Small intestine (tissue), 7 donors: ENCODE measurements around the gene CNKSR3. TPM values are rescaled to one million over a fixed set of nuclear protein-coding genes. Genes with fewer than 3 reads are reported as not detected.
A peak's percentile ranks its signal among the peaks of the same experiment; 100 is the strongest.

Experiments
- DNase-seq, 2 donors: peaks; one replicate each; pipeline versions ENCODE4 v3.0.0 to v3.0.0-alpha.2; 2013
- FAIRE-seq: peaks from 2 replicates; lab custom pipeline; 2012; peaks lifted over from hg19 to GRCh38; lab: Jason Lieb, UNC
- H3K27ac ChIP-seq, 3 donors: one replicate each; pipeline ENCODE4 v1.5.1; 2013; ENCODE audit warnings: low read length in 2 of 3, mild to moderate bottlenecking in 2 of 3, control low read depth in 1 of 3, inconsistent platforms in 1 of 3, low read depth in 1 of 3, moderate library complexity in 1 of 3
- H3K27me3 ChIP-seq, 3 donors: one replicate each; pipeline ENCODE4 v1.6.1; 2013; ENCODE audit warnings: low read length in 3 of 3, inconsistent platforms in 1 of 3; ENCODE audit not compliant: control insufficient read depth in 3 of 3, insufficient read depth in 3 of 3
- H3K36me3 ChIP-seq, 3 donors: one replicate each; pipeline ENCODE4 v1.6.1; 2013; ENCODE audit warnings: low read length in 3 of 3, inconsistent platforms in 1 of 3, low read depth in 1 of 3, mild to moderate bottlenecking in 1 of 3, moderate library complexity in 1 of 3; ENCODE audit not compliant: control insufficient read depth in 3 of 3, insufficient read depth in 2 of 3
- H3K4me1 ChIP-seq, 3 donors: one replicate each; pipeline ENCODE4 v1.6.1; 2013; ENCODE audit warnings: low read length in 2 of 3, inconsistent platforms in 1 of 3, low read depth in 1 of 3, mild to moderate bottlenecking in 1 of 3, moderate library complexity in 1 of 3; ENCODE audit not compliant: control insufficient read depth in 3 of 3, insufficient read depth in 2 of 3
- H3K4me3 ChIP-seq, 3 donors: one replicate each; pipeline ENCODE4 v1.5.1; 2013; ENCODE audit warnings: low read length in 3 of 3, control low read depth in 1 of 3, inconsistent platforms in 1 of 3, low read depth in 1 of 3, mild to moderate bottlenecking in 1 of 3, moderate library complexity in 1 of 3
- H3K9me3 ChIP-seq, 2 donors: one replicate each; pipeline ENCODE4 v1.6.1; 2013; ENCODE audit warnings: low read depth in 1 of 2, low read length in 1 of 2; ENCODE audit not compliant: control insufficient read depth in 2 of 2, insufficient read depth in 1 of 2
- WGBS, 3 donors: extraction: QIAGEN DNeasy Blood & Tissue Kit; methylation state at CpG; one replicate each; pipeline ENCODE4 v1.1.7; 2013; 5-methylcytosine and 5-hydroxymethylcytosine counted together
- polyA plus RNA-seq, 4 donors: library from polyadenylated mRNA; stranded (reverse) in 3 of 4; unstranded in 1 of 4; fragments of 200-250 nt in 3 of 4; fragments of 120-200 nt in 1 of 4; gene quantifications; one replicate each; pipeline versions ENCODE4 v1.2.1 to v1.2.3, GENCODE V29; 2013
- donor health status: healthy with polysubstance abuse.
- donor health status: control.
- donor health status: control.
- donor health status: Bipolar disorder and iron deficiency.
- donor health status: healthy.

CNKSR3 gene
- polyA plus RNA-seq, 4 donors, result 10.6 to 34.6 (median 11.6) TPM

GRCh38 chr6:154512201-154512600, 1.7 kb upstream of the CNKSR3 start:
- H3K36me3 ChIP-seq, result no peaks in the 10 kb centered on the region
- H3K9me3 ChIP-seq, result no peaks in the 10 kb centered on the region
- H3K4me3 ChIP-seq, result no peak overlapping the region
- peaks cover 2 to 28% (median 8%) of the 10 kb centered on the region in 3 donors for H3K4me1 ChIP-seq
- no peak for FAIRE-seq
- DNase-seq, result peak; percentile 55 to 65
- peak overlapping the region; percentile 1 to 95 (median 58) for H3K27ac ChIP-seq
- 43 to 70% (median 45%) methylated on average over 1 of the region's 1 CpG for WGBS, 3 donors
- no peaks in the 10 kb centered on the region for H3K27me3 ChIP-seq

DNA sequence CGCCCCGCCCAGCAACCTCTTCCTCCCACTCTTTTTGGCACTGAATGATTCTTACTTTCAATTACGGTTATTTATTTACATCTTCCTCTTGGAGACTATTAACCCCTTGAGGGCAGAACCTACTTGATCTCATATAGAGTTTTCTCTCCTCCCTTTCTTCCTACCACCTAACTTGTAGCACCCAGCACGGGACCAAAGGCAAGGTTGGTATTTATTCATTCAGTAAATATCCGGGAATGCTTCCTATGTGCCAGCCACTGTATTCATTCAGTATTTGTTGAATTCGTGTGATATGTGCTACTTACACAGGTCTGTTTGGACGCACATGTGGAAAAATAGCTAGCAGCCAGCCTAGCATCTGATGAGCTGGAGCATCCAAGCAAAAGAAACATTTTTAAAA, 1.3 kb upstream of the CNKSR3 start:
- peak; percentile 46 to 60 for DNase-seq
- Histone ChIP-seq H3K9me3 (no peaks in the 10 kb centered on the region), H3K4me3 (no peak overlapping the region), H3K4me1 (peaks cover 2 to 32% (median 10%) of the 10 kb centered on the region in 3 donors), H3K27me3 (no peaks in the 10 kb centered on the region), H3K27ac (peak overlapping the region; percentile 1 to 95 (median 58)), H3K36me3 (no peaks in the 10 kb centered on the region)
- FAIRE-seq, result no peak
- WGBS, 3 donors, result 11 to 27% (median 13%) methylated on average over 7 of the region's 7 CpGs

DNA sequence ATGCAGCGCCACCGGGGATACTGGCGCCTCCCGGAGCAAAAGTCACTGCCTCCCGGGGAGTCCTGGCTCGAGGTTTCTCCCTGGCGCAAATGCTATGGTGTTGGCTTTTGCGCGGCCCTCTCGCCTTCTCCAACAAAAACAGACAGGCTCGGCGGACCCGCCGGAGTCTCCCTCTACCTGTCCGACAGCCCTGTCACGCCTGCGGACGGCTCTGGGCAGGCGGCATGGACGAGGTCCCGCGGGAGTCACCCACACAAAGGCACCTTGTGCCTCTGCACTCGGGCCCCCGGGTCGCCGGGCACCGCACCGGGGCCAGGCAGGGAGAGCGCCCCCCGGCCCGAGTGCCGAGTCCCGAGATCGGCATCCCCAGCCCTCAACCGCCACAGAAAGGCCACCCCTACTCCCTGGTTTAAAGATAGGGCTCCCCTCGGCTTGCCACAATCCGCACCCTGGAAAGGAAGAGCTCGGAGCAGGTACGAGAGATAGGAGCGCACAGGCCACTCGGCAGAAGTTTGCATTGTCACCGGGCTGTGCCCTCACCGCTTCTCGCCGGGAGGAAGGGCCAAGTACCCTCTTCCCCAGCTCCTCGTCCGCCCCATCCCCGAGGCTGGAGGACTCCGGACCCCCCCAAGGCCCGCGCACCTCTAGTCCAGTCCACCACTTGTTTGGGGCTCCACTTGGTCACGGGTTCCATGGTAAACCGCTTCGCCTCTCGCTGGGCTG, 903 bp downstream of the CNKSR3 start:
- Histone ChIP-seq H3K4me3 (peak overlapping the region; percentile 52 to 97 (median 88)), H3K36me3 (peaks cover 0 to 9% (median under 1%) of the 10 kb centered on the region in 3 donors), H3K27ac (peak overlapping the region; percentile 95 to 98 (median 97)), H3K9me3 (no peaks in the 10 kb centered on the region), H3K4me1 (peaks cover 7 to 40% (median 16%) of the 10 kb centered on the region in 3 donors), H3K27me3 (no peaks in the 10 kb centered on the region)
- no peak for FAIRE-seq
- WGBS, 3 donors, result 0 to 2% (median 1%) methylated on average over 54 to 55 of the region's 55 CpGs
- peak; percentile 49 to 69 for DNase-seq

DNA sequence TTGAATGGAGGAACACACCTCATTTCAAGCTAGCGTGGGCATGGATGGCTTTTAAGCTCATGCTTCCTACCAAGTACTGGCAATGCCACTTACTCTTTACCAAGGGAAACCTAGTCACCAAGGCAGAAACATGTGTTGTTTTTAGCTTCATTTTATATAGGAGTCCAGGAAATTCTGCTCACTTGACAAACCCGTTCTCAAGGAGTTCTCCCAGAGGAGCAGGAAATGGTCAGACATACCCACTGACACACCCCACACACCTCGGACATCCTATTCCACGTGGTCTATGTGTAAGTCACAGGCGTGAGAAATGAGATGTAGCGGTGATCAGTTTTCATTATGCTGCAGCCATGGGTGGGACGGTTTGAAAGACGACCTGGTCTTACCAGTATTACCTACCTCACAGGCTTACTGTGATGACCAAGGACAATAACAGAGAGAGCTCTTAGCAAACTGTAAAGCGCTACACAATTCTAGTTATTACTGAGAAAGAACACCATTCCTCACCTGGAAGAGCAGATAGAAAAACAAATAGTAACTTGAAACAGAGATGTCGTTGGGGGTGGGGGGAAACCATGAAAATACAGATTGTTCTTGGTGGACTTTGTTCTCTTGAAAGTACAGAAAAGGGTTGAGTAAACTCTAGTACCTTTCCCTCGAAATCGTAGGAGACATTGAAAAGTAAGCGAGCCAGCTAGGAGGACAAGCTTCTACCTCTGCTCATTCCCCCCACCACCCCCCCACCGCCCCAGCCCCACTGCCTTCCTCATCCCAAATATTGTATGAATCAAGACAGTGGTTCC, 1.7 kb downstream of the CNKSR3 start:
- peaks cover 0 to 14% (median 3%) of the 10 kb centered on the region in 3 donors for H3K36me3 ChIP-seq
- peaks cover 5 to 45% (median 16%) of the 10 kb centered on the region in 3 donors for H3K4me1 ChIP-seq
- H3K27me3 ChIP-seq, result no peaks in the 10 kb centered on the region
- H3K9me3 ChIP-seq, result no peaks in the 10 kb centered on the region
- 7 to 18% (median 14%) methylated on average over 14 of the region's 14 CpGs for WGBS, 3 donors
- no peak for FAIRE-seq
- peak overlapping the region; percentile 95 to 98 (median 97) for H3K27ac ChIP-seq
- DNase-seq, result peak; percentile 75 to 77
- H3K4me3 ChIP-seq, result peak overlapping the region; percentile 52 to 97 (median 88)

- H3K27ac ChIP-seq, result peak overlapping the region; percentile 79 to 95 (median 83)
- WGBS, 3 donors, result 18 to 60% (median 37%) methylated on average over 14 of the region's 14 CpGs
- peak; percentile 85 to 92 for DNase-seq
- H3K27me3 ChIP-seq, result no peaks in the 10 kb centered on the region
- H3K9me3 ChIP-seq, result no peaks in the 10 kb centered on the region
- H3K4me1 ChIP-seq, result peaks cover 5 to 35% (median 16%) of the 10 kb centered on the region in 3 donors
- peak overlapping the region in 2 of 3 donors; percentile 36 to 88 for H3K4me3 ChIP-seq
- peaks cover 0 to 22% (median 3%) of the 10 kb centered on the region in 3 donors for H3K36me3 ChIP-seq
- FAIRE-seq, result no peak
Observed at GRCh38 chr6:154506991-154507898, 3.2 kb downstream of the CNKSR3 start.

DNA sequence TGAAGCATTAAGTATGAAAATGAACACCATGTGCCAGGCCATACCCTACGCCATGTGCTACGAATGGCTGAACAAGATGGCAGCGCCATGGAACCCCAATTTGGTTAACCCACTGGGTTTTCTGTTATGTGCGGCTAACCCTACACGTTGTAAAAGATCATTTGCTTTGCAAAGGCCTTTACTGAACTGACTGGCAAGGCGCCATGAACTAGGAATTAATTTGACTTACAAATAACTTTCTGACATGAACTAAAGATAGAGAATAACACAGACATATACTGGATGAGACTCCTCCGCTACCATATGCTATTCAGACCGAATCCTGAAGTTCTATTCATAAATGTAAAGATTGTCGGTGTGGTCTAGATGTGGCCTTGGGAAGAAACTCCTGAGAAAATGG, 3.9 kb downstream of the CNKSR3 start:
- Histone ChIP-seq H3K27me3 (no peaks in the 10 kb centered on the region), H3K27ac (peak overlapping the region; percentile 69 to 95 (median 79)), H3K9me3 (no peaks in the 10 kb centered on the region), H3K36me3 (peaks cover 0 to 22% (median 3%) of the 10 kb centered on the region in 3 donors), H3K4me3 (no peak overlapping the region), H3K4me1 (peaks cover 5 to 29% (median 10%) of the 10 kb centered on the region in 3 donors)
- FAIRE-seq (no peak), DNase-seq (no peak)
- WGBS, 3 donors, result 86 to 91% (median 88%) methylated on average over 9 of the region's 9 CpGs

- Histone ChIP-seq H3K27me3 (no peaks in the 10 kb centered on the region), H3K9me3 (no peaks in the 10 kb centered on the region), H3K4me1 (peaks cover 5 to 29% (median 10%) of the 10 kb centered on the region in 3 donors), H3K36me3 (peaks cover 0 to 22% (median 3%) of the 10 kb centered on the region in 3 donors), H3K27ac (no peak overlapping the region), H3K4me3 (no peak overlapping the region)
- FAIRE-seq (no peak), DNase-seq (peak in 1 of 2 donors; percentile 19)
Observed at GRCh38 chr6:154506108-154506507, 4.4 kb downstream of the CNKSR3 start.
